Liver (tissue), 9 donors: ENCODE measurements around the gene DNM3. TPM values are rescaled to one million over a fixed set of nuclear protein-coding genes. Genes with fewer than 3 reads are reported as not detected.

Source experiments
- DNase-seq: peaks from one replicate; pipeline ENCODE4 v3.0.0-alpha.2; 2017; ENCODE audit warnings: low spot score
- H3K27ac ChIP-seq, 2 donors: one replicate each; pipeline ENCODE4 v1.7.0; 2013; ENCODE audit warnings: inconsistent platforms in 2 of 2, low read length in 2 of 2, control low read depth in 1 of 2, low read depth in 1 of 2, mild to moderate bottlenecking in 1 of 2
- H3K27me3 ChIP-seq, 4 donors: one replicate each; pipeline versions ENCODE4 v1.6.1 to v1.7.0; 2013; ENCODE audit warnings: low read length in 3 of 4, inconsistent platforms in 1 of 4, mild to moderate bottlenecking in 1 of 4, moderate library complexity in 1 of 4; ENCODE audit not compliant: control insufficient read depth in 4 of 4, insufficient read depth in 4 of 4
- H3K36me3 ChIP-seq, 4 donors: one replicate each; pipeline versions ENCODE4 v1.6.1 to v1.7.0; 2013; ENCODE audit warnings: low read length in 3 of 4, mild to moderate bottlenecking in 3 of 4, low read depth in 1 of 4, moderate library complexity in 1 of 4; ENCODE audit not compliant: control insufficient read depth in 4 of 4, insufficient read depth in 3 of 4
- H3K4me1 ChIP-seq, 4 donors: one replicate each; pipeline versions ENCODE4 v1.6.1 to v1.7.0; 2013; ENCODE audit warnings: low read length in 3 of 4, mild to moderate bottlenecking in 3 of 4, moderate library complexity in 1 of 4; ENCODE audit not compliant: control insufficient read depth in 4 of 4, insufficient read depth in 4 of 4
- H3K4me3 ChIP-seq, 3 donors: one replicate each; pipeline versions ENCODE4 v1.6.1 to v1.7.0; 2013; ENCODE audit warnings: low read length in 3 of 3, control low read depth in 1 of 3, low read depth in 1 of 3, mild to moderate bottlenecking in 1 of 3
- H3K9ac ChIP-seq, 2 donors: one replicate each; pipeline ENCODE4 v1.7.0; 2013; ENCODE audit warnings: low read length in 2 of 2, mild to moderate bottlenecking in 2 of 2, moderate library complexity in 2 of 2, control low read depth in 1 of 2, low read depth in 1 of 2
- H3K9me3 ChIP-seq, 4 donors: one replicate each; pipeline versions ENCODE4 v1.6.1 to v1.7.0; 2013; ENCODE audit warnings: low read length in 3 of 4; ENCODE audit not compliant: control insufficient read depth in 4 of 4
- EGR1 ChIP-seq, 2 donors: IDR thresholded peaks; 2 replicates each; pipeline ENCODE4 v1.6.1; 2016 to 2018; ENCODE audit warnings: antibody characterized with exemption in 2 of 2, low read depth in 2 of 2
- GABPA ChIP-seq, 2 donors: IDR thresholded peaks in 1 of 2; conservative IDR thresholded peaks in 1 of 2; 2 replicates each; pipeline ENCODE4 v1.6.1; 2016; ENCODE audit warnings: antibody characterized with exemption in 2 of 2, mild to moderate bottlenecking in 1 of 2, moderate library complexity in 1 of 2
- HNF4G ChIP-seq: IDR thresholded peaks from 2 replicates; pipeline ENCODE4 v1.6.1; 2016; ENCODE audit warnings: antibody characterized with exemption
- RXRA ChIP-seq, 2 donors: IDR thresholded peaks; 2 replicates each; pipeline ENCODE4 v1.6.1; 2017 to 2018; ENCODE audit warnings: antibody characterized with exemption in 2 of 2, mild to moderate bottlenecking in 1 of 2
- TAF1 ChIP-seq: conservative IDR thresholded peaks from 2 replicates; pipeline ENCODE4 v1.6.1; 2016; ENCODE audit warnings: antibody characterized with exemption, mild to moderate bottlenecking
- polyA plus RNA-seq, 2 donors: library from polyadenylated mRNA; stranded (reverse) in 1 of 2; unstranded in 1 of 2; fragments of 200-250 nt in 1 of 2; fragments of >200 nt in 1 of 2; fragmentation: Nextera tagmentation in 1 of 2; extraction: Ambion mirVana in 1 of 2; gene quantifications; one replicate each; pipeline versions ENCODE4 v1.2.1 to v1.2.3, GENCODE V29; 2013 to 2015
- total RNA-seq, 2 donors: library from RNA; depleted of rRNA; stranded (reverse); fragments of >200 nt; gene quantifications; one replicate each; pipeline ENCODE4 v1.2.3, GENCODE V29; 2014
- TF ChIP-seq, protein P1 (sequence below): IDR thresholded peaks from 2 replicates; pipeline ENCODE4 v1.6.1; 2016; ENCODE audit warnings: antibody characterized with exemption, mild to moderate bottlenecking
- TF ChIP-seq, protein P2 (sequence below): fragments of 150-350 bp; IDR thresholded peaks from 2 replicates; pipeline ENCODE4 v1.5.1; 2017; ENCODE audit warnings: improper control_type of control experiment, low read depth, low read length; ENCODE audit not compliant: missing input control
- donor health status: healthy.
- donor health status: healthy.
- donor health status: healthy.
- donor health status: healthy.
- donor health status: healthy.

The DNM3 gene
- total and polyA plus RNA-seq, 4 donors = 0.08 to 3.2 (median 1.0) TPM

- TF ChIP-seq, protein P1, sequence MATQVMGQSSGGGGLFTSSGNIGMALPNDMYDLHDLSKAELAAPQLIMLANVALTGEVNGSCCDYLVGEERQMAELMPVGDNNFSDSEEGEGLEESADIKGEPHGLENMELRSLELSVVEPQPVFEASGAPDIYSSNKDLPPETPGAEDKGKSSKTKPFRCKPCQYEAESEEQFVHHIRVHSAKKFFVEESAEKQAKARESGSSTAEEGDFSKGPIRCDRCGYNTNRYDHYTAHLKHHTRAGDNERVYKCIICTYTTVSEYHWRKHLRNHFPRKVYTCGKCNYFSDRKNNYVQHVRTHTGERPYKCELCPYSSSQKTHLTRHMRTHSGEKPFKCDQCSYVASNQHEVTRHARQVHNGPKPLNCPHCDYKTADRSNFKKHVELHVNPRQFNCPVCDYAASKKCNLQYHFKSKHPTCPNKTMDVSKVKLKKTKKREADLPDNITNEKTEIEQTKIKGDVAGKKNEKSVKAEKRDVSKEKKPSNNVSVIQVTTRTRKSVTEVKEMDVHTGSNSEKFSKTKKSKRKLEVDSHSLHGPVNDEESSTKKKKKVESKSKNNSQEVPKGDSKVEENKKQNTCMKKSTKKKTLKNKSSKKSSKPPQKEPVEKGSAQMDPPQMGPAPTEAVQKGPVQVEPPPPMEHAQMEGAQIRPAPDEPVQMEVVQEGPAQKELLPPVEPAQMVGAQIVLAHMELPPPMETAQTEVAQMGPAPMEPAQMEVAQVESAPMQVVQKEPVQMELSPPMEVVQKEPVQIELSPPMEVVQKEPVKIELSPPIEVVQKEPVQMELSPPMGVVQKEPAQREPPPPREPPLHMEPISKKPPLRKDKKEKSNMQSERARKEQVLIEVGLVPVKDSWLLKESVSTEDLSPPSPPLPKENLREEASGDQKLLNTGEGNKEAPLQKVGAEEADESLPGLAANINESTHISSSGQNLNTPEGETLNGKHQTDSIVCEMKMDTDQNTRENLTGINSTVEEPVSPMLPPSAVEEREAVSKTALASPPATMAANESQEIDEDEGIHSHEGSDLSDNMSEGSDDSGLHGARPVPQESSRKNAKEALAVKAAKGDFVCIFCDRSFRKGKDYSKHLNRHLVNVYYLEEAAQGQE = no peak
- TF ChIP-seq HNF4G = no peak
- TF ChIP-seq, protein P2, sequence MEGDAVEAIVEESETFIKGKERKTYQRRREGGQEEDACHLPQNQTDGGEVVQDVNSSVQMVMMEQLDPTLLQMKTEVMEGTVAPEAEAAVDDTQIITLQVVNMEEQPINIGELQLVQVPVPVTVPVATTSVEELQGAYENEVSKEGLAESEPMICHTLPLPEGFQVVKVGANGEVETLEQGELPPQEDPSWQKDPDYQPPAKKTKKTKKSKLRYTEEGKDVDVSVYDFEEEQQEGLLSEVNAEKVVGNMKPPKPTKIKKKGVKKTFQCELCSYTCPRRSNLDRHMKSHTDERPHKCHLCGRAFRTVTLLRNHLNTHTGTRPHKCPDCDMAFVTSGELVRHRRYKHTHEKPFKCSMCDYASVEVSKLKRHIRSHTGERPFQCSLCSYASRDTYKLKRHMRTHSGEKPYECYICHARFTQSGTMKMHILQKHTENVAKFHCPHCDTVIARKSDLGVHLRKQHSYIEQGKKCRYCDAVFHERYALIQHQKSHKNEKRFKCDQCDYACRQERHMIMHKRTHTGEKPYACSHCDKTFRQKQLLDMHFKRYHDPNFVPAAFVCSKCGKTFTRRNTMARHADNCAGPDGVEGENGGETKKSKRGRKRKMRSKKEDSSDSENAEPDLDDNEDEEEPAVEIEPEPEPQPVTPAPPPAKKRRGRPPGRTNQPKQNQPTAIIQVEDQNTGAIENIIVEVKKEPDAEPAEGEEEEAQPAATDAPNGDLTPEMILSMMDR = no peak
- TF ChIP-seq TAF1 = no peak
- no peak for TF ChIP-seq RXRA (IDR thresholded peaks at IDR 0.05)
Measured at GRCh38 chr1:172107316-172107975, 266.1 kb downstream of the DNM3 start (continued).

- Histone ChIP-seq H3K9me3 (no peaks in the 10 kb centered on the region), H3K27ac (no peak overlapping the region), H3K9ac (no peak overlapping the region), H3K4me3 (no peak overlapping the region), H3K4me1 (peaks cover 2 to 5% (median 5%) of the 10 kb centered on the region in 4 donors), H3K27me3 (no peaks in the 10 kb centered on the region), H3K36me3 (no peaks in the 10 kb centered on the region)
- DNase-seq = no peak
- TF ChIP-seq GABPA (IDR thresholded peaks at IDR 0.05 in 1 of 2, conservative IDR thresholded peaks at IDR 0.05 in 1 of 2) = no peak
- TF ChIP-seq RXRA (IDR thresholded peaks at IDR 0.05) = no peak
- TF ChIP-seq, protein P1 = no peak
- no peak for TF ChIP-seq EGR1 (IDR thresholded peaks at IDR 0.05; ENCODE audit: low read depth in 2 of 2)
- TF ChIP-seq, protein P2 = no peak
Measured at GRCh38 chr1:172108161-172108893, 267.0 kb downstream of the DNM3 start.
